H7 (cell line): Measurements from ENCODE around the gene VPS35L. TPM values are rescaled to one million over a fixed set of nuclear protein-coding genes. Genes with fewer than 3 reads are reported as not detected.

Experiments
- DNase-seq: peaks from one replicate; pipeline ENCODE4 v3.0.0; 2012
- H3K27me3 ChIP-seq: 2 replicates; pipeline ENCODE4 v1.6.0; 2011; ENCODE audit warnings: mild to moderate bottlenecking, low read length; ENCODE audit not compliant: control insufficient read depth, insufficient read depth
- H3K36me3 ChIP-seq: replicated peaks from 2 replicates; pipeline ENCODE4 v1.5.1; 2011; ENCODE audit warnings: low read length; ENCODE audit not compliant: control insufficient read depth, insufficient read depth
- H3K4me3 ChIP-seq: 2 replicates; pipeline ENCODE4 v1.5.1; 2011; ENCODE audit warnings: low read depth, mild to moderate bottlenecking, control low read depth, low read length, moderate library complexity; ENCODE audit not compliant: insufficient read depth
- total RNA-seq: library from RNA; depleted of rRNA; stranded (reverse); fragments of >200 nt; shearing (Covaris generic); gene quantifications from 2 replicates; pipeline ENCODE4 v1.2.3, GENCODE V29; 2014

Gene VPS35L
- total RNA-seq, 1 experiment from 2014 or later = 31.8 TPM

GRCh38 chr16:19694989-19695388, 139.5 kb downstream of the VPS35L start:
- no peak overlapping the region for H3K4me3 ChIP-seq
- H3K27me3 ChIP-seq = no peaks in the 10 kb centered on the region
- no peak for DNase-seq
- peaks cover 25% of the 10 kb centered on the region for H3K36me3 ChIP-seq

DNA sequence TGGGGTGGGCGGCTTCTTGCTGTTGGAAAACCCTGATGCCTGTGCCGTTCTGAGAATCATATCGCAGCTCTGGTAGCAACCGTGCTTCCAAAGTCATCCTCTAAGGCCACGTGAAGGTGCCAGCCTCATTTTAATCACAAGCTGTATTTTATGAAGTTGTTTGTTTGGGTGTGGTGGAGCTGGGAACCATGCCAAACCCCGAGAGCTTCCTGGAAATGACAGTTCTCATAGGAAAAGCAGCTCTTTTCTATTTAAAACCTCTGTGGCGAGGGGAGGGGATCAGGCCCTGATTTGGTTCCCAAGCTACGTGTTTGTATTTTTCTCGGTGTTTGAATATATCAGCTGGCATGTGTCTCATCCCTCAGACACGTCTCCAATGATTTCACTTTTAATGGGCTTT, 140.8 kb downstream of the VPS35L start:
- H3K27me3 ChIP-seq = no peaks in the 10 kb centered on the region
- peaks cover 26% of the 10 kb centered on the region for H3K36me3 ChIP-seq
- DNase-seq = no peak
- H3K4me3 ChIP-seq = no peak overlapping the region

DNA sequence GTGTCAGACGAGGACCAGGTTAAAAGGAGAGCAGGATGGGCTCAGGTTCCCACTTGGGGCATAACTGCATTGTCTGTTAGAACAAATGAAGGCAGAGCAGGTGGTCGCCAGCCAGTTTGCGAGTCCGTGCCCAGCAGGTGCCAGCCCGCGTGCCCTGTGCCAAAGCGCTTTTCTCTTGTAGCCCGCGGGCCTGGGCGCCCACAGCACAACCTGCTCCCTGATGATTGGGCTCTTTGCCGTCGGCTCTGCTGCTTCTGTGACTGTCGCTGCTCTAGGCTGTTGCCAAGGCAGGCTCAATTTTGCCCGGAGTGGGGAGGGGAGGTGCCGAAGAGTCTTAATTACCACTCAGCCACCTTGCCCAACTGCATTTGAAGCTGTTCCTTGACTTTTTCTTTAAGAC, 141.5 kb downstream of the VPS35L start:
- Histone ChIP-seq H3K4me3 (no peak overlapping the region), H3K36me3 (peaks cover 25% of the 10 kb centered on the region), H3K27me3 (no peaks in the 10 kb centered on the region)
- no peak for DNase-seq

DNA sequence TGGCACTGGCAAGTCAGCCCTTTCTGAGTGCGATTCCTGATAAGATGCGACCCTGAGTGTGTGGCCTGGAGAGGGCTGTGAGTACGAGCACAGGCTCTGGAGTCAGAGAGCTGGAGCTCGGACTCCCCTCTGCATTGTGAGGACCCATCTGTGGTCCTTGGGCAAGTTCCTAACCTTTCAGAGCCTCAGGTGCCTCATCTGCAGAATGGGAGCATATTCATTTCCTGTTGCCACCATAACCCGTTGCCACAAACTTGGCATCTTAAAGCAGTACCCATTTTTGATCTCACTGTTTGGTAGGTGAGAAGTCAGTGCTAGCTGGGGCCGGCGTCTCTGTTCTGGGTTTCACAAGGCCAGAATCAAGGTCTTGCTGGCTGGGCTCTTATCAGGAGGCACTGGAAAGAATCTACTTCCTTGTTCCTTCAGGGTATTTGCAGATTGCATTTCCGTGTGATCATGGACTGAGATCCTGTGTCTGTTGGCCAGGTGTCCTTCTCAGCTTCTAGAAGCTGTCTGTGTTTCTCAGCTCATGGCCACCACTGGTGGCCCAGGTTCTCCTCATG, 142.3 kb downstream of the VPS35L start:
- H3K27me3 ChIP-seq = no peaks in the 10 kb centered on the region
- H3K36me3 ChIP-seq = peaks cover 24% of the 10 kb centered on the region
- H3K4me3 ChIP-seq = no peak overlapping the region
- no peak for DNase-seq

GRCh38 chr16:19698480-19699465, 143.3 kb downstream of the VPS35L start:
- DNase-seq = no peak
- peaks cover 30% of the 10 kb centered on the region for H3K36me3 ChIP-seq

DNA sequence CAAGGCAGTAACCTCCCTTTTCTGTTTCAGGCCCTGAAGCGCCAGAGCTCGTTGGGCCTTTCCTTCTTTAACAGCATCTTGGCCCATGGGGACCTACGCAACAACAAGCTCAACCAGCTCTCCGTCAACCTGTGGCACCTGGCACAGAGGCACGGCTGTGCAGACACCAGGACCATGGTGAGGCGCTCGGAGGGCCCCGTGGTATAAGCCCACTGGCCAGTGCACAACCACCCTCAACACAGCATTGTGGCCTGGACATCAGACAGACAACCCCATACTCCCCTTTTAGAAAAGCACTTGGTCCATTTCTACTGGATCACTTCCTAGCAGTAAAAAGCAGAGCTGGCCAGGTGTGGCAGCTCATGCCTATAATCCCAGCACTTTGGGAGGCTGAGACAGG, 144.0 kb downstream of the VPS35L start:
- peaks cover 35% of the 10 kb centered on the region for H3K36me3 ChIP-seq
- H3K4me3 ChIP-seq = no peak overlapping the region
- H3K27me3 ChIP-seq = no peaks in the 10 kb centered on the region
- no peak for DNase-seq

More at GRCh38 chr16:19698480-19699465, 143.3 kb downstream of the VPS35L start:
- Histone ChIP-seq H3K4me3 (no peak overlapping the region), H3K27me3 (no peaks in the 10 kb centered on the region)

GRCh38 chr16:19700319-19700781, 144.8 kb downstream of the VPS35L start:
- Histone ChIP-seq H3K36me3 (peaks cover 44% of the 10 kb centered on the region), H3K4me3 (no peak overlapping the region)
- no peak for DNase-seq

GRCh38 chr16:19701091-19701490, 145.6 kb downstream of the VPS35L start:
- DNase-seq = no peak

More at GRCh38 chr16:19700319-19700781, 144.8 kb downstream of the VPS35L start:
- H3K27me3 ChIP-seq = no peaks in the 10 kb centered on the region

GRCh38 chr16:19703172-19703889, 147.8 kb downstream of the VPS35L start:
- peaks cover 49% of the 10 kb centered on the region for H3K36me3 ChIP-seq

More at GRCh38 chr16:19701091-19701490, 145.6 kb downstream of the VPS35L start:
- H3K4me3 ChIP-seq = no peak overlapping the region
- peaks cover 50% of the 10 kb centered on the region for H3K36me3 ChIP-seq
- no peaks in the 10 kb centered on the region for H3K27me3 ChIP-seq

DNA sequence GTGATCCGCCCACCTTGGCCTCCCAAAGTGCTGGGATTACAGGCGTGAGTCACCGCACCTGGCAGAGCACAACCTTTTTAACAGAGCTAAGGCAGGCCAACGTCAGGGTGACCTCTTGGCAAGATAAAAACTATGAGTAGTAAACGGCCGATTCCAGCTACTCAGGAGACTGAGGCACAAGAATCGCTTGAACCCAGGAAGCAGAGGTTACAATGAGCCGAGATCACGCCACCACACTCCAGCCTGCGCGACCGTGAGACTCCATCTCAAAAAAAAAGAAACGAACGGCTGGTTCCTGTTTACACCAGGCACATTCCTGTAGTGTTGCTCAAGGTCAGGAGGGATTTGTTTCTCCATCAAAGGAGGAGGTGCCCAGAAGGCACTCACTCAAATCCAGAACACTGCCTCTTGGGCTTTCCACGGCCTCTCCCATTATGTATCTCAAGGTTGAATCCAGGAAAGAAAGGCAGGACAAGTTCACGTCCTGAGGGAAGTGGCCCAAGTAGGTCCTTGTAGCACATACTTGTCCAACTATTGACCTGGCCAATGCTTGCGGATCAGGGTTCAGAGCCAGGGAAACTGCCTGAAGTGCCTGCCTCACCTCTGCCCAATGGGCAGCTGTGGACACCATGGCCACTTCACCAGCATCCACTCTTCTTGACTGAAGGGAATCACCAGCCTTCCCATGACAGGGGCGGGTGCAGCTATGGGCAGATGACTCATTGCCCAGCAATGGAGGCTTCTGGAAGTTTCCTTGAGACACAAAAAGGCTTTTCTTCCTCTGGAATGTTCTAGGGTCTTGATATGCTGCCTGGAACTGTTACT, 149.0 kb downstream of the VPS35L start:
- H3K27me3 ChIP-seq = no peaks in the 10 kb centered on the region

More at GRCh38 chr16:19703172-19703889, 147.8 kb downstream of the VPS35L start:
- Histone ChIP-seq H3K27me3 (no peaks in the 10 kb centered on the region), H3K4me3 (no peak overlapping the region)
- no peak for DNase-seq

DNA sequence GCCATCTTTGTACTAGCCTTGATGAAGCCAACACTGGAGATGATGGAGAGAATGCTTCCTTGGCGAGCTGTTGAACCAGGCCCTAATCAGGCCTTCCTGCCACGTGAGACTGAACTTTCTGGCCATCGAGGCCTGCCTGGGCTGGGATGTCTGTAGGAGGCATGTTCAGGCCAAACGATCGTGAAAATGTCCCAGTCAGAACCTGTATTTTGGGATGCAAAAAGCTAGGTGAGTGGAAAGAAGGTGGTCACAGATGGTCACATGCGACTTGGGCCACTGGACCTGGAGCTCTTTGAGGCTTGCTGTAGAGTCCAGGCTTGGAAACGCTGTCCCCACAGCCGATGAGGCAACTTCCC, 149.6 kb downstream of the VPS35L start:
- no peaks in the 10 kb centered on the region for H3K27me3 ChIP-seq
- H3K4me3 ChIP-seq = no peak overlapping the region
- H3K36me3 ChIP-seq = peaks cover 48% of the 10 kb centered on the region
- DNase-seq = no peak

More for the DNA sequence above, 149.0 kb downstream of the VPS35L start:
- H3K4me3 ChIP-seq = no peak overlapping the region
- peaks cover 47% of the 10 kb centered on the region for H3K36me3 ChIP-seq
- no peak for DNase-seq

GRCh38 chr16:19705843-19706242, 150.3 kb downstream of the VPS35L start:
- no peak overlapping the region for H3K4me3 ChIP-seq
- H3K27me3 ChIP-seq = no peaks in the 10 kb centered on the region
- H3K36me3 ChIP-seq = peaks cover 51% of the 10 kb centered on the region
- no peak for DNase-seq

DNA sequence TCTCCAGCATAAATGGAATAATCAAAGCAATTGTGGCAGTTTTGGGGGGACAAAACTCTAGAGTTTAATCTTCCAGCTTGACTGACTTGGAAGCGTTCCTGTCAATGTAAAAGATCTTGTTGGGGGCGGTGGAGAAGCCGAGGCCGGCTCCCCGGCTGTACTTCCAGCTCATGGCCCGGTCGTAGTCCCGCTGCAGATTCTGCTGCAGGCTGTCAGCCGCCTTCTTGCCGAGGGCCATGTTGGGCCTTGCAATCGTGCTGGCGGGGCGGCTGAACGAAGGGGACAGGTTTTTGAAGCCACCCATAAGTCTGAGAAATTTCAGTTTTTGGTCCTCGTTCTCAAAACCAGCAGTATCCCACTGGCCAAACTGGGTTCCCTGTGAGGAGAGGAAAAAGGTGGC, 151.3 kb downstream of the VPS35L start:
- no peak for DNase-seq
- no peaks in the 10 kb centered on the region for H3K27me3 ChIP-seq
- H3K4me3 ChIP-seq = no peak overlapping the region
- H3K36me3 ChIP-seq = peaks cover 54% of the 10 kb centered on the region
